HG02840 (cell line): ENCODE results near the gene SBSN.

ENCODE experiments used
- ATAC-seq: cut with Tn5 transposase; IDR thresholded peaks from one replicate; pipeline ENCODE4 v1.9.1; 2021; ENCODE audit warnings: mild to moderate bottlenecking, moderate library complexity, moderate number of reproducible peaks; ENCODE audit not compliant: unreplicated experiment, low FRiP score

SBSN gene

DNA sequence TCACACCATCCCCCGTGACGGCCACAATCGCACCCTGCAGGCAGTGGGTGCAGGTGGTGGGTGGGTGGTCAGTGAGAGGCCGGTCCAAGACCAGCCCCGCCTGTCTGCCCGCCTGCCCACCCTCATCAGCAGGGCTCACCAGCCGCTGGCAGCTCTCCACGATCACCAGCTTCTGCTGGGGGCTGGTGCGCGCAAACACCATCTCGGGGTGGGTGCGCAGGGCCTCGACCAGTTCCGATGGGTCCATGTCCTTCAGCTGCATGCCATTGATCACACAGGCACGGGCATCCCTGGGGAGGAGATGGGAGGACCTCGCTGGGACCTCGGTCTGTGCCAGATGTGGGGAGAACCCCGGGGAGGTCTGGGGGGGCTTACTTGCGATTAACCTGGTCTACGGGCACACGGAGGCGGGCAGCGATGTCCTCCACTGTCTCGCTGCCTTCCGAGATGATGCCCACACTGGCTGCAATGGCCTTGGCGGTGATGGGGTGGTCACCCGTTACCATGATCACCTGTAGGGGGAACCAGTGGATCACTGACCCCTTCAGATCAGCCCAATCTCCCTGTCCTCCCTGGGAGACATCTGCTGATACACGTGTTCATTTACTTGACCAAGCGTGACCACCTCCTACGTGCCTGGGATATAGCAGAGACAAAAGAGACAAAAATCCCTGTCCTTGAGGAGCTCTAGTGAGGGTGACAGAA lies 27.3 kb upstream of the SBSN start:
- no peak for ATAC-seq

DNA sequence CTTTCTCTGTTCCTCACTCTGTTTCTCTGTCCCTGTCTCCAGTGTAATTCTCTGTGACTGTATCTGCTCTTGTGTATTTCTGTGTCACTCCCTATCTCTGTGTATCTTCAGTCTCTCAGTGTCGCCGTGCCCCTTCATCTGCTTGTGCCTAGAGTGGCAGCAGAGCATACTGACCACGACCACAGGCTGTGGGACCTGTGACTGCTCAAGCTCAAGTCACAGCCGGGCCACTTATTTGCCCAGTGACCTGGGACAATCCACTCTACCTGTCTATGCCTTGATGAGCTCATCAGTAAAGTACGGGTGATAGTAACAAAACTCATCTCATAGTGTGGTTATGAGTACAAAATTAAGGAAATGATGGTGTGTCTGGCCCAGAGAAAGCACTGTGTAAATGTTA lies 26.0 kb upstream of the SBSN start:
- ATAC-seq, result no peak

DNA sequence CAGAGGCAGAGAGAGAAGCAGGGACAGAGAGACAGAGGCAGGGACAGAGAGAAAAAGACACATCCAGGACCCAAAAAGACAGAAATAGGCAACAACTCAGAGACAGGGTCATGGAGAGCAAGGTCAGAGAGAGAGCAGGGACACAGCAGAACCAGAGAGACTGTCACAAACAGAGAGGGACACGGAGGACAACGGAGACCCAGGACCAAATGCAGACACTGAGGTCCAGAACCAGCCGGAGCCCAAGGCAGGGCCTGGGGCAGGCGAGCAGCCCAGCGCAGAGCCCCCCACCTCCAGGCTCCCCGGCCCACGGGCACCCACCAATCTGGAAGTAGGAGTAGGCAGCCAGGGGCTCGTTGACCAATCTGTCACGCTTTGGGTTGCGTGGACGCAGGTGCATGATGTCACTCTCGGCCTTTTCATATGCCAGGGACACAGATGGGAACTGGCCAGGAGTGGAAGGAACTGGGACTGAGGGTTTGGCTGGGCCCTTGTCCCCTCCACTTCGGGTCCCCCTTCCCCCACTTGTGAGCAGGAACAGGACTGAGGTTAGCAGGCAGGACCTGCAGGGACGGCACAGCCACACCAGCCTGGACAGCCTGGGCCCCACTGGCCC lies 25.4 kb upstream of the SBSN start:
- no peak for ATAC-seq

DNA sequence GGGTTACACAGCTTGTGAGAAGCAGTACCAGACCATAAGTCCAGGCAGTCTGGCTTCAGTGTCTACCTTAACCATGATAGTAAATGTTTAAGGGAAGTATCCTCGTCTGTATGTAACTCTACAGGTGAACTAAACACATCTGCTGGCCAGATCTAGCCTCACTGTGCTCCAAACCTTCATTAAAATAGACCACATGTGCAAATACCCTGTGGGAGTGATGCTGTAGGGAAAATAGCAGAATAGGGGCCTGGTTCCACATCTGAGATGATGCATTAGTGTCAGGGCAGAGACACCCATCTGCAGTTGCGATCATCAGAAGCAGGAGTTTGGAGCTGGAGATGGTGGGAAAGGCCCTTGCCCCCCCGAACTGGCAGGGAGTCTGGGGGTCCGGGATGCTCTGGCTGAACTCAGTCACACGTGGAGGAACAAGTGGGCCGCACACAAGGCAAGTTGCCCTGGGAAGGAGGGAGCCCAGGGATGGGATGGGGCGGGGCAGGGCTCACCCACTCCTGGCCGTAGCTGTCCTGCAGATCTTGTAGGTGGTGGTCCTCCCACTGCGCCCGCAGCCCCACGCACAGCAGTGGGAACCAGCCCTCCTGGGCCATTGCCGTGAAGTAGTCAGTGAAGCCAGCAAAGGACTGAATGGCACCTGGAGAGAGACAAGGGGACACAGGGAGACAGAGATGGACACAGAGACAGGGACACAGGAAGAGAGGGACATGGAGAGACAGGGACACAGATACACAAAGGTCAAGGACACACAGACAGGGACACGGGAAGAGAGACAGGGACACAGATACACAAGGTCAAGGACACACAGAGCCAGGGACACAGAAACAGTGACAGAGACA lies 24.6 kb upstream of the SBSN start:
- ATAC-seq, result no peak

DNA sequence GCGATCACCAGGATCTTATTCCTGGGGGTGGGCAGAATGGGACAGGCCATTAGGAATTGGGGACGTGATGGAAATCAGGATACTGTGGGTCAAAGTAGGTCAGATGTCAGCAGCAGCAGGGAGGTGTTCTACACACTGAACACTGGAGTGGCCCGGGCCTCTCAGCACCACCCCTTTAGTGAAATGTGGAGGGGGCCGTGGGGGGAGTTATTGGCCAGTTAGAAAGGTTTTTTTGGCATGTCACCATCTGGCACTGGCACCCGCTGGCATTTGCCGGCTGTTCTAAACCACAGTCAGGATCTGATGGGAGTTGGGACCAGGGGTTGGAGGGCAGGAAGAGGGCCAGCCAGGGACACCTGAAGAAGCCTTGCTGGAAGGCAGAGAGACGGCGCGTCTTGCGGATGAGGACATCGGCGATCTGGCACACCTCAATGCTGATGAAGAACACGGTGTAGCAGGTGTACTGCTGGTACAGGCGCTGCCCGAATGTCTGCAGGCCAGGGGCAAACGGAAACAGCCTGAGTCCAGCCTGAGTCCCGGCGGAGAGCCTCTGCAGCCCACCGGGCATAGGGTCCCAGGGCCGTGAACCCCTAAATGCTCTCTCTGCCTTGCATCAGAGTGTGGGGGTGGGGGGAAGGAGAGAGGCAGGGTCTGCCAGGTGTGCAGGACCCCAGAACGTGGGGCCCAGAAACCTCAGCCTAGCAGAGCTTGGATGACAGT lies 23.1 kb upstream of the SBSN start:
- no peak for ATAC-seq

DNA sequence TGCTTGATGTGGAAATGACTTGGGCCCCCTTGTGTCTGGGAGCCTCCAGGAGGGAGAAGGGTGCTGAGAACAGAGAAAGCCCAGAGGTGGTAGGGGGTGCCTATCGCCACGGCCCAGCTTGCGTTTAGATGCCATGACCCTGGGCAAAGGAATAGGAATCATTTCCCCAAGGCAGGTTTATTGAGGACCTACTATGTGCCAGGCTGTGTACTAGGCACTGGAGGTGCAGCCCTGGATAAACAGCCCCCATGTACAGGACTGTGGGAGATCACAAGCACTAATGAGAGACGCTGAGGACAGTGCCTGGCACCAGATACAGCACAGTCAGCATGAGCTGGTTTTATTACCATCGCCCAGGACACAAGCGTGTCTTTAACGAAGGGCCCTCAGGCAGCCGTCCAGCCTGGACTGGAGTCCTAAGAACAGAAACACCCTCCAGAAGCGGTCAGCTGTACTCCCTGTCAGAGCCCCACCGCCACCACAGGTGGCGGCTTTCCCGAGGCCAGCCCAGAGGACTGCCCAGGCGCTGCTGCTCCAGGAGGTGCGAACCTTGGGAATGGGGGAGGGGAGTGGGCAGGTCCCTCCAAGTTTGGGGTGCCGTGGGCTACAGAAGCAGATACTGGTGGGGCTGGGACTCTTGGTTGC lies 21.9 kb upstream of the SBSN start:
- ATAC-seq, result no peak

DNA sequence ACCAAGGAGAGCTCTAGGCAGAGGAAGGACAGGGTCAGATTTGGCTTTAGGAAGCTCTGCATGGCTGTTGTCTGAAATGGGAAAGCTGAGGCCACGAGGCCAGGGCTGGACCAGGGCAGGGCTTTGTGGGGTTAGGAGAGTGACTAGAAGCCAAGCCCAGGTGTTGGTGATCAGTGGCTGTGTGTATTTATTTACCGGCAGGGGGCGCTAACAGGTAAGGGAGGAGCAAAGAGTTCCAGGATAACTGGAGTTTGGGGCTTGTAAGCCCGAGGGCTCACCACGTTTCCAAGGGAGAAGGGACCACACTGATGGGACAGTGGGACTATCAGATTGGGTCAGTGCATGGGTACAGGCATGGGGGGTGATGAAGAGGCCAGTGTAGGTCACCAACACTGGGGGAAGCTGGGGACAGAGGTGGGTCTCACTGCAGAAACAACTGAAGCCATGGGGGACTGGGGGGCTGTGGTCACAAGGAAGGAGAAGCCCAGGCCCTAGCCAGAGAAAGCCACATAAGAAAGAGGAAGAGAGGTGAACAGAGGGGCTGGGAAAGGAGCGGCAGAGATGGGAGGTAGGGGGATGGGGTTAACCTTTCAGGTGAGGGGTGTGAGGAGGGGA lies 21.2 kb upstream of the SBSN start:
- ATAC-seq, result no peak

DNA sequence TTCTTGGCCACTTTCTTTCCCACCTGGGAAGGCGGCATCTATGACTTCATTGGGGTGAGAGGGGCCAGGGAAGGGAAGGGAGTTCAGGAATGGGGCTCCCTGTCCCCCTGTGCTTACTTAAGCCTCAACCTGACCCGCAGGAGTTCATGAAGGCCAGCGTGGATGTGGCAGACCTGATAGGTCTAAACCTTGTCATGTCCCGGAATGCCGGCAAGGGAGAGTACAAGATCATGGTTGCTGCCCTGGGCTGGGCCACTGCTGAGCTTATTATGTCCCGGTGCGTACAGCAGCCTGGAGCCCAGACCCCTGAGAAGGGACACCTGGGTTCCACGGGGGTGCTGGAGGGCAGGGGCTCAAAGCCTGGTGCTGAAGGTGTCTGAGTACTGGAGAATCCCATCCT lies 18.4 kb upstream of the SBSN start:
- no peak for ATAC-seq

DNA sequence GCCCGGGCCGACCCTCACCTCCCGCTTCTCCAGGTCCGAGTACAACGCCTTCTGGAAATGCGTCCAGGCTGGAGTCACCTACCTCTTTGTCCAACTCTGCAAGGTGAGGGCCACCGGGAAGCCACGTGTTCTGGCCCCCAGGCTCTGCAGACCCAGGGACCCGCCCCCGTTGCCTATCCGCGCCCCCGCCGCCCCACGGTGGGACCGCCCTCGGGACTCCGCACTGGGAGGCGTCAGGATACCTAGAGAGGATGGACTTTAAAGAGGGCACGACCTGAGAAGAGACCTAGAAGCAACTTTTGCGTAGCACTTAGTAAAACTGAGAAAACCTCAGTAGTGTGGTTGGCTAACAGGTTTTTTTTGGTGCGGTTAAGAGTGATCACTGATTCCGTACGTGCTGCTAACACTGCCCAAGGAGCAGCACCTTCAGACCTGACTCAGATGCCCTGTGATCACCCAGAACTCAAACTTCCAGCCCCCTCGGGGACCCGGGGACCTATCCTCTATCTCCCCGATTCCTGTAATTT lies 17.8 kb upstream of the SBSN start:
- peak; percentile 41 for ATAC-seq

DNA sequence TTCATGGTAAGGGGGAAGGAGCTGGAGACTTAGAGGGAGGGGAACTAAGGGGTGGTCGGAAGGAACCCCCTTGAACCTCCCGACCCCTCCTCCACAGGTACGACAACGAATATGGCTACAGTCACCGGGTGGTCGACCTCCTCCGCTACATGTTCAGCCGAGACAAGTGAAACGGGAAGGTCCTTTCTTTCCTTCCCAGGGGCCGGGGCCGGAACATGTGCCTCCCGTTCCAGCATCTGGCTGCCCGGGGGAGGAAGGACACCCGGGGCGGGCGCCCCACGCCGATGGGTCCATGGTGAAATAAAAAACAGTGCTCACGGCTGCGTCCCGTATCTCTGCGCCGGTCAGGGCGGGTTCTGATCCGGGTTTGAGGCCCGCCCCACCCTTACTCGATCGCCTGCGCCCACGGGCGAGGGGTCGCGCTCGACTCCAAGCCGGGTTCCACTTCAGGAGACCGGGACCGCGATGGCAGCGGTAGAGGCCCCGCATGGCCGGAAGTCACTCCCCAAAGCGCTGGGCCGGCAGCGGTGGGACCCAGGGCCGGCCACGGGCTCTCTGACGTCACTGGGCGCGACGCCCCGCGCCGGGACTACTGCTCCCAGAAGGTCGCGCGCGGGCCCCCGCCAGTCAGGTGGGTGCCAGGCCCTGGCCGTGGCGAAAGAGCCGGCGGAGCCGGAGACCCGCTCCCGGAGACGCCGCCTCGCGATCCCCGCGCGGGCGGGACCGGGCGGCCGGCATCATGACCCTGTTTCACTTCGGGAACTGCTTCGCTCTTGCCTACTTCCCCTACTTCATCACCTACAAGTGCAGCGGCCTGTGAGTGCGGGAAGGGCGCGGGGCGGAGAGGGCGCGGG lies 17.1 kb upstream of the SBSN start, which contains the start of gene TMEM147:
TSS of gene TMEM147 (plus strand) at position 626 of the 854 bp plus-strand sequence. CDS start at position 740, 114 bp downstream.
- ATAC-seq, result peak; percentile 71

DNA sequence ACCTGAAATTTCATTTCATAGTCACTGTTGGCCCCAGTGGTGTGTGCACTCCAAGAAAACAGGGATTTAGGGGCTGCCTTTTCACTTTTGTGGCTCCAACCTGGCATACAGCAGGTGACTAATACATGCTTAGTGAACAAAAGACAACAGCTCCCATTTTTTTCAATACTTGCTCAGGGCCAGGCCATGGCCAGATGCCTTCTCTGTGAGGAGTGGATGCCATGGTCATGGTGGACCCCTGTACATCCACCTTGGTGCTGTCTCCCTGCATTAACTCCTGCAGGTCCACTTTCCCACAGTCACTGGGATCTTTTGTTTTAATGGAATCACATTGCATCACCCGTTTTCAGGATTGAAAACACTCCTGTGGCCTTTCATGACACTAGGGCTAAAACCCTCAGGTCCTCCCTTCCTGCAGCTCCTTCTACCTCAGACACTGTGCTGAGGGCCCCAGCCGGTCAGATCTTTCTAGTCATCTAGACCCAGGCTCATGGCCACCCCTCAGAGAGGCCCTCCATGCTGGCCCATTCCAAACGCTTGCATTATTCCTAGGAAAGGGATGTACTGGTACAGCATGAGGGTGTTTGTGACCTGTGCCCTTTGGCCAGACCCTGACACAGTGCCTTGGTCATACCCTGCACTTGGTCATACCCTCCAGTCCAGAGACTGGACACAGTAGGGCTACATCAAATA lies 16.1 kb upstream of the SBSN start:
- no peak for ATAC-seq

DNA sequence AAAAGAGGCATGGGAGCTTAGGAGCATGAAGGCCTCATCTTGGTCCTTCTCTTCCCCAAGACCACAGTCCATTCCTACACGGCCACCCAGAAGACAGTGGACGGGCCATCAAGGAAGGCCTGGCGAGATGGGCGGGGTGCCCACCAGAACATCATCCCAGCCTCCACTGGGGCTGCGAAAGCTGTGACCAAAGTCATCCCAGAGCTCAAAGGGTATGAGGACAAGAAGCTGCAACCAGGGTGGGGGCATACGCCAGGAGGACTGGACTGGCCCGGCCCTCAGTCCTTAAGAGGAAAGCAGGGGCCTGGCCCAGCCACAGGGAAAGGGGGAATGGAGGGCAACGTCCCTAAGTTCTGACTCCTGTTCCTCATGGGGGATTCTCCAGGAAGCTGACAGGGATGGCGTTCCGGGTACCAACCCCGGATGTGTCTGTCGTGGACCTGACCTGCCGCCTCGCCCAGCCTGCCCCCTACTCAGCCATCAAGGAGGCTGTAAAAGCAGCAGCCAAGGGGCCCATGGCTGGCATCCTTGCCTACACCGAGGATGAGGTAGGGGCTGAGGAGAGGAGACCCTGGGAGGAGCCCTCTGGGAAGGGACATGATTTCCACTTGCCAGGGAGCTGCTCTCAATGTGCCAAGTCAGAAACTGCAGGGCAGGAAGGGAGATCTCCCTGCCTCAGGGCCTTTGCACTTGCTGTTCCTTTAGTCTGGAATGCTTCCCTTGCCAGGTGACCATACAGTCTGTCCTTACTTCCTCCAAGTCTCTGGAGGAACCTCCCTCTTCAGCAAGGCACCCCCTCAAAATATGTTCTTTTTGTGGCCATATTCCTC lies 15.4 kb upstream of the SBSN start:
- ATAC-seq, result no peak

DNA sequence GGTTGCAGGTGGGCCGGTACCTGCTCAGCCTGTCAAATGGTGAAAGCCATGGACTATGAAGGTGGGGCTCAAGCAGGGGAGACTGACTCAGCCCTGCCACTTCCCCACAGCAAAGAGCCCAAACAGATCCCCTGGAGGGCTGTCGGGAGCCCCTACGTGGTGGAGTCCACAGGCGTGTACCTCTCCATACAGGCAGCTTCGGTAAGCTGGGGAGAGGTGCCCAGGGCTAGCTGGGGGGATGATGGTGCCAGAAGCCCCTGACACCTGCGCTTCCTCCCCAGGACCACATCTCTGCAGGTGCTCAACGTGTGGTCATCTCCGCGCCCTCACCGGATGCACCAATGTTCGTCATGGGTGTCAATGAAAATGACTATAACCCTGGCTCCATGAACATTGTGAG lies 14.1 kb upstream of the SBSN start:
- ATAC-seq, result no peak

DNA sequence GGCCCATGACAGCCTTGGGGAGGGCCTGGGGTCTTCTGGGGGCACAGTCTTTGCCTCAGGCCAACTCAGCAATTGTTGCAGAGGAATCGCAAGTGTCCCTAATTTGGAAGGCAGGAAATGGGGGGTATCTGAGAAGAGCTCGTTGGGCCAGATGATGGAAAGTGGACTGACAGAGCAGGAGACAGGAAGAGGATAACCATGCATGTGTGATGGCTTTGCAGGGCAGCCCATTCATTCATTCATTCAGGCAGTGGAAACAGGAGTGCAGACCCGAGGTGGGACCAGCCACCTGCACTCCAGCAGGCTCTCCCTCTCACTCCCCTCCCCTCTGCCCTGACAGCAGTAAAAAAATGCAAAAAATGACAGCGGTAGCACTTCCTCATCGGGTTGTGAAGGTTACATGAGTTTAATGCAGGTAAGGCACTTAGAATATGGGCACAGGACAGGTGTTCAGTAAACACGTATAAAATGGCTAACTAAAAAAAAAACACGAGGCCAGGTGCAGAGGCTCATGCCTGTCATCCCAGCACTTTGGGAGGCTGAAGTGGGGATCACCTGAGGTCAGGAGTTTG lies 12.3 kb upstream of the SBSN start:
- ATAC-seq, result no peak

DNA sequence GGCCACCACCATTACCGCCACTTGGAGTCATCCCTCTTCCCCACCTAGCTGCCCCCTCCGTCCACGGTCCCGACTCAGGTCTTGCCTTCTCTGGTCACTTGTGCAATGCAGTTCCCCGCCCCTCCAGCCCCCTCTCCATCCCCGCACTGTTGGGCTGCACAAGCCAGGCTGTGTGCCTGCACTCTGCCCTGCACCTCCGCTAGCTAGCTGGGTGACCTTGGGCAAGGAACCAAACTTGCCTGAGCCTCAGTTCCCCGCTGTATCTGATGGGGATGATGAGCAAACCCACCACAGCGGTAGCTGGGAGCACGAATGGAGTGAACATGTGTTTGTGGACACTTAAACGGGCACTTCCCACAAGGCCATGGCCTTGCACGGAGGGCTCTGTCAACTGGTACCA lies 11.7 kb upstream of the SBSN start:
- no peak for ATAC-seq

DNA sequence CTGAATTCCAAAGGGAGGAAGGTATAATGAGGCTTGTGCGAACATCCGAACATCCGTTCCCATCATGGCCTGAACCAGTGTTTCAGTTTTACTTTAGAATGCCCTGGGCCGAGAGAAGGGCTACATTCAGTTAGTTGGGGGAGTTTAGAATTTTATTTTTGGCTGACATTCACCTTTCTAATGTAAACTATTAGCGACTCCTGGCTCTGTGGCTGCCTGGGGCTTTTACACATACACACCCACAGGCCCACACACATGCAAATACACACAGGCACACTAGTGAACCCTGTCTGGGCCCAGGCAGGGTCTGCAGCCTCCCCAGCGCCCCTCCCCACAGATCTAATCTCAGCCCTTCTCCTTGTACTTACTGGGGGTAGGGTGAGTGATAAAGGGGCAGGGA lies 11.2 kb upstream of the SBSN start:
- no peak for ATAC-seq
